Measurements from ENCODE around the gene CPT1B.

CPT1B gene

DNA sequence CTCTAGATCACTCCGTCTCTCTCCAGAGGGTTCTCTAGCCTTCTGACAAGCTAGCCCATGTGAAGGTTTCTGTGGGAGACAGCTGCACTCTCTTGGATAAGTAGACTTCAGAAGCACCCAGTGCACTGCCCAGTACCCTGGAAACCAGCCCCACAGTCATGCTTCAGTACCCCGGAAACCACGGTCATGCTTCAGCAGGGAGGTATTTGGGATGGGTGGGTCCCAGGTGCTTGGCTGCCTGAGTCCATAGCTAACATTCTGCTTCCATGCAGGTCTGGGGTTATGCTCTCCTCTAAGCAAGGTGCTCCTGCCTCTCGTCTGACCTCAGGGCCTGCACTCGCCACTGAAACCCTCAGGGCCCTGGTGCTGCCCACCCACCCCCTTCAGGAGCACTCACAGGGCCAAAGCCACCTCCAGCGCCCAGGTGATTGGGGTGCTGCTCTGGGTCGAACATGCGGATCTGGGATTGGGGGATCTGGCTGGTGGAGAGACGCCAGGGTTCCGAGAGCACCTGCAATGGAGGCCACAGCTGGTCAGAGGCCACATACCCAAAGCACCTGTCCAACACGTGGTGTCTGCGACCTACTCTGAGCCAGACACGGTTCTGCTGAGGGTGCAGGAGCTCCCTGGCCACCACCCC, 8.2 kb downstream of the CPT1B start:
- Histone ChIP-seq H3K36me3 (replicated peaks in 1 of 2; ENCODE audit: control insufficient read depth in 2 of 2, insufficient read depth in 2 of 2, low read length in 2 of 2) (peaks cover 54 to 72% of the 10 kb centered on the region in 2 donors), H3K79me1 (ENCODE audit: low read depth, low read length) (peaks cover 1% of the 10 kb centered on the region), H4K91ac (ENCODE audit: low read depth, low read length, poor library complexity) (no peak overlapping the region), H2BK120ac (ENCODE audit: low read depth, low read length) (no peak overlapping the region), H3K23ac (ENCODE audit: low read depth, low read length, poor library complexity) (no peak overlapping the region), H3K14ac (ENCODE audit: low read length) (no peak overlapping the region), H3K4me3 (ENCODE audit: low read length in 2 of 2) (no peak overlapping the region), H3K9me3 (replicated peaks in 1 of 2; ENCODE audit: control insufficient read depth in 2 of 2, insufficient read depth in 1 of 2, low read depth in 1 of 2, low read length in 2 of 2) (no peaks in the 10 kb centered on the region), H3K4me1 (ENCODE audit: control insufficient read depth in 2 of 2, insufficient read depth in 1 of 2, low read depth in 1 of 2, low read length in 2 of 2) (no peaks in the 10 kb centered on the region), H3K4me2 (ENCODE audit: insufficient read depth, low read length, poor library complexity, severe bottlenecking) (no peak overlapping the region), H2BK5ac (ENCODE audit: low read length) (no peak overlapping the region), H2BK15ac (ENCODE audit: low read length) (no peak overlapping the region), H4K8ac (ENCODE audit: low read depth, low read length) (no peak overlapping the region), H2AFZ (ENCODE audit: low read length) (no peak overlapping the region), H3K18ac (ENCODE audit: low read length) (no peak overlapping the region), H2AK5ac (ENCODE audit: low read depth, low read length) (no peak overlapping the region), H2BK12ac (ENCODE audit: low read length) (no peak overlapping the region), H3K27me3 (ENCODE audit: control insufficient read depth in 3 of 3, insufficient read depth in 3 of 3, low read depth in 1 of 3, low read length in 3 of 3) (no peaks in the 10 kb centered on the region), H3K9ac (ENCODE audit: low read depth, low read length, poor library complexity) (peak overlapping the region; percentile 9), H3K4ac (ENCODE audit: low read length) (no peak overlapping the region), H3K27ac (replicated peaks; ENCODE audit: low read length) (no peak overlapping the region)
- no peak for DNase-seq (ENCODE audit: low spot score)
- WGBS, 2 donors (ENCODE audit: extremely low coverage in 2 of 2, insufficient read length in 2 of 2, insufficient replicate concordance in 1 of 2), result no CpG with 5 or more reads among the region's 13 CpGs

DNA sequence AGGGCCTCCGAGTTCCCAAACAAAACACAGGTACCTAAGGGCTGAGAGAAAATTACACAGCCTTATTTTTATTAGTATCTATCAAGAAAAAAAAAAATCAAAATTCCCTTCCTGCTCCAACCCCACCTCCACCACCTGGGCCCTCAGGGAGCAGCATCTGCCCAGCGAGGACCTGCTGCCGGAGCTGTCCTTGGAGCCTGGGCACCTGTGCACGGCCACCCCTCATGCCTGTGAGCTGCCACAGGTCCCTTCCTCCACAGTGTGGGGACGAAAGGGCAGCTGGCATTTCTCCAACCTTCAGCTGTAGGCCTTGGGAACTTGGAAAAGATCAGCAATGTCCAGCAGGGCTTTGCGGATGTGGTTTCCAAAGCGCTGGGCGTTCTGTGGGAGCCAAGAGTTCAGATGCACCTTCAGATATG, 9.2 kb downstream of the CPT1B start:
- peaks cover 0 to 4% (median 0%) of the 10 kb centered on the region in 3 experiments for H3K27me3 ChIP-seq (ENCODE audit: control insufficient read depth in 3 of 3, insufficient read depth in 3 of 3, low read depth in 1 of 3, low read length in 3 of 3)
- H3K4me1 ChIP-seq (ENCODE audit: control insufficient read depth in 2 of 2, insufficient read depth in 1 of 2, low read depth in 1 of 2, low read length in 2 of 2), result no peaks in the 10 kb centered on the region
- no peak overlapping the region for H3K4ac ChIP-seq (ENCODE audit: low read length)
- no CpG with 5 or more reads among the region's 8 CpGs for WGBS, 2 donors (ENCODE audit: extremely low coverage in 2 of 2, insufficient read length in 2 of 2, insufficient replicate concordance in 1 of 2)
- peaks cover under 1% of the 10 kb centered on the region for H3K79me1 ChIP-seq (ENCODE audit: low read depth, low read length)
- no peak overlapping the region for H3K18ac ChIP-seq (ENCODE audit: low read length)
- no peak overlapping the region for H3K4me3 ChIP-seq (ENCODE audit: low read length in 2 of 2)
- peak overlapping the region; percentile 82 for H4K8ac ChIP-seq (ENCODE audit: low read depth, low read length)
- no peak overlapping the region for H2BK5ac ChIP-seq (ENCODE audit: low read length)
- H4K91ac ChIP-seq (ENCODE audit: low read depth, low read length, poor library complexity), result no peak overlapping the region
- H3K9me3 ChIP-seq (replicated peaks in 1 of 2; ENCODE audit: control insufficient read depth in 2 of 2, insufficient read depth in 1 of 2, low read depth in 1 of 2, low read length in 2 of 2), result no peaks in the 10 kb centered on the region
- H3K4me2 ChIP-seq (ENCODE audit: insufficient read depth, low read length, poor library complexity, severe bottlenecking), result no peak overlapping the region
- no peak overlapping the region for H2BK120ac ChIP-seq (ENCODE audit: low read depth, low read length)
- H2AK5ac ChIP-seq (ENCODE audit: low read depth, low read length), result no peak overlapping the region
- no peak overlapping the region for H2BK12ac ChIP-seq (ENCODE audit: low read length)
- H2AFZ ChIP-seq (ENCODE audit: low read length), result no peak overlapping the region
- H3K27ac ChIP-seq (replicated peaks; ENCODE audit: low read length), result no peak overlapping the region
- H3K14ac ChIP-seq (ENCODE audit: low read length), result peak overlapping the region; percentile 56
- DNase-seq (ENCODE audit: low spot score), result no peak
- no peak overlapping the region for H2BK15ac ChIP-seq (ENCODE audit: low read length)
- H3K23ac ChIP-seq (ENCODE audit: low read depth, low read length, poor library complexity), result no peak overlapping the region
- H3K36me3 ChIP-seq (replicated peaks in 1 of 2; ENCODE audit: control insufficient read depth in 2 of 2, insufficient read depth in 2 of 2, low read length in 2 of 2), result peaks cover 49 to 65% of the 10 kb centered on the region in 2 donors
- H3K9ac ChIP-seq (ENCODE audit: low read depth, low read length, poor library complexity), result no peak overlapping the region

DNA sequence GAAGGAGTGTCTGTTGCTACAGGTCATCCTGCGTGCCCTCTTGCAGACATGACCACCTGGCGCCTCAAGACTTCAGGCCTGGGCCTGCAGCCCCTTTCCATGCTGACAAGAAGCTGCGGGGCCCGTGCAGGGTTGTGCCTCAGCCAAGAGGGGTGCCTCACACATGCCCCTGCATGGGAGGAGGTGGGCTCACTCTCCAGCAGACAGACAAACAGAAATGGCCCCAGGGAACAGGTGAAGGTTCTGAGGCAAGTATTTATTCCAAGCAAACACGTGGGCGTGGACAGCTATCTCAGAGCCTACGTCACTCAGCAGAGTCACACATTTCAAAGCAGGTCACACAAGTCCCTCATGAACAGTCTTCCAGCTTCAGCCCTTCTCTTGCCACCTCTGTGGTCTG, 9.6 kb downstream of the CPT1B start:
- H3K36me3 ChIP-seq (replicated peaks in 1 of 2; ENCODE audit: control insufficient read depth in 2 of 2, insufficient read depth in 2 of 2, low read length in 2 of 2), result peaks cover 46 to 61% of the 10 kb centered on the region in 2 donors
- H2BK5ac ChIP-seq (ENCODE audit: low read length), result no peak overlapping the region
- H3K79me1 ChIP-seq (ENCODE audit: low read depth, low read length), result no peaks in the 10 kb centered on the region
- WGBS, 2 donors (ENCODE audit: extremely low coverage in 2 of 2, insufficient read length in 2 of 2, insufficient replicate concordance in 1 of 2), result no CpG with 5 or more reads among the region's 7 CpGs
- no peak for DNase-seq (ENCODE audit: low spot score)
- no peak overlapping the region for H3K18ac ChIP-seq (ENCODE audit: low read length)
- H2BK12ac ChIP-seq (ENCODE audit: low read length), result no peak overlapping the region
- H2BK120ac ChIP-seq (ENCODE audit: low read depth, low read length), result no peak overlapping the region
- no peak overlapping the region for H2AFZ ChIP-seq (ENCODE audit: low read length)
- peak overlapping the region; percentile 17 for H3K14ac ChIP-seq (ENCODE audit: low read length)
- peaks cover 0 to 2% of the 10 kb centered on the region in 2 donors for H3K4me1 ChIP-seq (ENCODE audit: control insufficient read depth in 2 of 2, insufficient read depth in 1 of 2, low read depth in 1 of 2, low read length in 2 of 2)
- no peak overlapping the region for H3K27ac ChIP-seq (replicated peaks; ENCODE audit: low read length)
- H3K4me3 ChIP-seq (ENCODE audit: low read length in 2 of 2), result no peak overlapping the region
- H2AK5ac ChIP-seq (ENCODE audit: low read depth, low read length), result no peak overlapping the region
- peaks cover 0 to 4% (median 0%) of the 10 kb centered on the region in 3 experiments for H3K27me3 ChIP-seq (ENCODE audit: control insufficient read depth in 3 of 3, insufficient read depth in 3 of 3, low read depth in 1 of 3, low read length in 3 of 3)
- no peak overlapping the region for H2BK15ac ChIP-seq (ENCODE audit: low read length)
- H4K91ac ChIP-seq (ENCODE audit: low read depth, low read length, poor library complexity), result no peak overlapping the region
- no peak overlapping the region for H4K8ac ChIP-seq (ENCODE audit: low read depth, low read length)
- no peak overlapping the region for H3K4me2 ChIP-seq (ENCODE audit: insufficient read depth, low read length, poor library complexity, severe bottlenecking)
- H3K9me3 ChIP-seq (replicated peaks in 1 of 2; ENCODE audit: control insufficient read depth in 2 of 2, insufficient read depth in 1 of 2, low read depth in 1 of 2, low read length in 2 of 2), result no peaks in the 10 kb centered on the region
- H3K23ac ChIP-seq (ENCODE audit: low read depth, low read length, poor library complexity), result no peak overlapping the region
- no peak overlapping the region for H3K4ac ChIP-seq (ENCODE audit: low read length)
- H3K9ac ChIP-seq (ENCODE audit: low read depth, low read length, poor library complexity), result no peak overlapping the region

DNA sequence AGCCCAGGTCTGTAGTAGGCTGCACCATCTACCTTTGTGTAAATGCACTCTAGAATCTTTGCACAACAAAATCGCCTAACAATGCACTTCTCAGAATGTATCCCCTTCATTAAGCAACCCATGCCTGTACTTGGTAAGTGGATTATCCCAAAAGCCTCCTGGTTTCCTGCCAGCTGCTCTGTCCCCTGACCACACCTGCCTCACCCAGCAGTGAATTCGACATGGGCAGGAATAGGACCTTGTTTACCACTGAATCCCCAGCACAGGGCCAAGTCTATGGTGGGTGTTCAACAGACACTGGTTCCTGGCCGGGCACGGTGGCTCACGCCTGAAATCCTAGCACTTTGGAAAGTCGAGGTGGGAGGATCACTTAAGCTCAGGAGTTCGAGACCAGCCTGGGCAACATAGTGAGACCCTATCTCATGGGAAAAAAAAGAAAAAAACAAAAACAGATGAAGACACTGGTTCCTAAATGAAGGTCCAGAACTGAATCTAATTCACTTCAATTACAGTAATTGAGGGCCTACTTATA, 10.4 kb downstream of the CPT1B start:
- Histone ChIP-seq H2AK5ac (ENCODE audit: low read depth, low read length) (no peak overlapping the region), H3K23ac (ENCODE audit: low read depth, low read length, poor library complexity) (no peak overlapping the region), H2BK15ac (ENCODE audit: low read length) (no peak overlapping the region), H2BK120ac (ENCODE audit: low read depth, low read length) (no peak overlapping the region), H3K18ac (ENCODE audit: low read length) (no peak overlapping the region), H3K27ac (replicated peaks; ENCODE audit: low read length) (no peak overlapping the region), H3K4ac (ENCODE audit: low read length) (no peak overlapping the region), H4K91ac (ENCODE audit: low read depth, low read length, poor library complexity) (no peak overlapping the region), H2AFZ (ENCODE audit: low read length) (no peak overlapping the region), H3K4me1 (ENCODE audit: control insufficient read depth in 2 of 2, insufficient read depth in 1 of 2, low read depth in 1 of 2, low read length in 2 of 2) (peaks cover 0 to 5% of the 10 kb centered on the region in 2 donors), H4K8ac (ENCODE audit: low read depth, low read length) (no peak overlapping the region), H2BK5ac (ENCODE audit: low read length) (no peak overlapping the region), H3K9me3 (replicated peaks in 1 of 2; ENCODE audit: control insufficient read depth in 2 of 2, insufficient read depth in 1 of 2, low read depth in 1 of 2, low read length in 2 of 2) (no peaks in the 10 kb centered on the region), H3K27me3 (ENCODE audit: control insufficient read depth in 3 of 3, insufficient read depth in 3 of 3, low read depth in 1 of 3, low read length in 3 of 3) (peaks cover 0 to 6% (median 0%) of the 10 kb centered on the region in 3 experiments), H3K36me3 (replicated peaks in 1 of 2; ENCODE audit: control insufficient read depth in 2 of 2, insufficient read depth in 2 of 2, low read length in 2 of 2) (peaks cover 41 to 53% of the 10 kb centered on the region in 2 donors), H3K4me2 (ENCODE audit: insufficient read depth, low read length, poor library complexity, severe bottlenecking) (no peak overlapping the region), H2BK12ac (ENCODE audit: low read length) (no peak overlapping the region), H3K4me3 (ENCODE audit: low read length in 2 of 2) (no peak overlapping the region), H3K14ac (ENCODE audit: low read length) (no peak overlapping the region), H3K79me1 (ENCODE audit: low read depth, low read length) (no peaks in the 10 kb centered on the region), H3K9ac (ENCODE audit: low read depth, low read length, poor library complexity) (no peak overlapping the region)
- WGBS, 2 donors (ENCODE audit: extremely low coverage in 2 of 2, insufficient read length in 2 of 2, insufficient replicate concordance in 1 of 2), result no CpG with 5 or more reads among the region's 7 CpGs
- no peak for DNase-seq (ENCODE audit: low spot score)
